K562 (cell line): ENCODE results near the gene TMEM101. TPM values are rescaled to one million over a fixed set of nuclear protein-coding genes. Genes with fewer than 3 reads are reported as not detected.

Experiments used
- DPF2 ChIP-seq: fragments of 450-650 bp; IDR thresholded peaks from 2 replicates; pipeline ENCODE4 v1.6.1; 2016
- FOXK2 ChIP-seq, 2 experiments: fragments of 450-650 bp; IDR thresholded peaks in 1 of 2; conservative IDR thresholded peaks in 1 of 2; 2 replicates each; pipeline ENCODE4 v1.6.1; 2016; ENCODE audit warnings: low read depth in 2 of 2, mild to moderate bottlenecking in 1 of 2
- GABPA ChIP-seq: fragments of 200-800 bp; sonication (Bioruptor generic); conservative IDR thresholded peaks from 2 replicates; pipeline ENCODE4 v1.6.1; 2016; ENCODE audit warnings: low read depth, missing genetic modification characterization, missing compliant biosample characterization
- HMG20A ChIP-seq: fragments of 450-650 bp; formaldehyde crosslinking; conservative IDR thresholded peaks from 2 replicates; pipeline ENCODE4 v1.4.0; 2020; ENCODE audit warnings: mild to moderate bottlenecking, mixed read lengths
- HOXB6 ChIP-seq: fragments of 250-450 bp; sonication (Bioruptor Pico); IDR thresholded peaks from 2 replicates; pipeline ENCODE4 v1.5.1; 2022; ENCODE audit warnings: mild to moderate bottlenecking, borderline replicate concordance
- MTF1 ChIP-seq: fragments of 250-450 bp; sonication (Bioruptor Pico); IDR thresholded peaks from 2 replicates; pipeline ENCODE4 v1.9.0; 2021; ENCODE audit warnings: moderate library complexity, mild to moderate bottlenecking, inconsistent platforms, borderline replicate concordance
- NFRKB ChIP-seq: fragments of 450-650 bp; IDR thresholded peaks from 2 replicates; pipeline ENCODE4 v1.6.1; 2016; ENCODE audit warnings: low read depth
- RNF2 ChIP-seq: sonication (generic); IDR thresholded peaks from 2 replicates; pipeline ENCODE4 v1.6.1; 2016
- SP1 ChIP-seq: sonication (generic); formaldehyde crosslinking; IDR thresholded peaks from 2 replicates; pipeline ENCODE4 v1.8.1; 2022; ENCODE audit warnings: mild to moderate bottlenecking, missing genetic modification reagents
- TAF15 ChIP-seq: fragments of 200-400 bp; formaldehyde crosslinking; IDR thresholded peaks from 2 replicates; pipeline ENCODE4 v1.6.1; 2017; ENCODE audit warnings: mild to moderate bottlenecking, low read depth, low read length, moderate library complexity
- XRCC3 ChIP-seq: fragments of 450-650 bp; IDR thresholded peaks from 2 replicates; pipeline ENCODE4 v1.6.1; 2017; ENCODE audit warnings: mild to moderate bottlenecking, moderate library complexity
- YY1 ChIP-seq, 3 experiments: IDR thresholded peaks; 2 replicates each; pipeline ENCODE4 v1.6.1; 2011; ENCODE audit warnings: low read length in 2 of 3, mild to moderate bottlenecking in 2 of 3, moderate library complexity in 2 of 3, borderline replicate concordance in 1 of 3, control low read depth in 1 of 3, low read depth in 1 of 3; ENCODE audit not compliant: insufficient read depth in 3 of 3, insufficient replicate concordance in 2 of 3, control insufficient read depth in 1 of 3, insufficient read length in 1 of 3; ENCODE audit errors: extremely low read depth in 1 of 3
- ZNF212 ChIP-seq: fragments of 450-650 bp; formaldehyde crosslinking; IDR thresholded peaks from 2 replicates; pipeline ENCODE4 v1.4.0; 2020; ENCODE audit warnings: mild to moderate bottlenecking
- ZNF324 ChIP-seq: fragments of 250-450 bp; sonication (Bioruptor Pico); IDR thresholded peaks from 2 replicates; pipeline ENCODE4 v1.4.0; 2020; ENCODE audit warnings: mild to moderate bottlenecking
- ZNF764 ChIP-seq: fragments of 250-450 bp; sonication (Bioruptor Pico); IDR thresholded peaks from 2 replicates; pipeline ENCODE4 v1.4.0; 2020; ENCODE audit warnings: low read depth, mild to moderate bottlenecking, moderate library complexity
- polyA plus RNA-seq, 8 experiments: library from polyadenylated mRNA; depleted of rRNA in 4 of 8; stranded (reverse) in 5 of 8; unstranded in 3 of 8; fragments of >200 nt; fragmentation: Nextera tagmentation in 2 of 8; fragmentation: Illumina TruSeq in 1 of 8; extraction: Ambion mirVana in 2 of 8; extraction: Trizol in 1 of 8; gene quantifications; 2 replicates each; pipeline versions ENCODE4 v1.2.1 to v1.2.3, GENCODE V29; 2011 to 2014; ENCODE audit warnings: inconsistent platforms in 1 of 8, missing spikeins in 1 of 8
- total RNA-seq, 7 experiments: library from RNA; depleted of rRNA in 6 of 7; stranded (reverse); fragments of >200 nt in 6 of 7; fragmentation: Illumina TruSeq in 2 of 7; extraction: Trizol in 2 of 7; gene quantifications; 2 replicates each; pipeline versions ENCODE4 v1.2.1 to v1.2.3, GENCODE V29; 2011 to 2021; ENCODE audit warnings: low replicate concordance in 1 of 7
- TF ChIP-seq, protein P1 (sequence below): fragments of 450-650 bp; IDR thresholded peaks from 2 replicates; pipeline ENCODE4 v1.6.1; 2016; ENCODE audit warnings: mild to moderate bottlenecking, moderate library complexity

TMEM101 gene
- total and polyA plus RNA-seq, 9 of the 15 experiments (the other 6 are each of a cell fraction or from before 2014, with no cell fraction given): 21.2 to 110 (median 37.8) TPM

DNA sequence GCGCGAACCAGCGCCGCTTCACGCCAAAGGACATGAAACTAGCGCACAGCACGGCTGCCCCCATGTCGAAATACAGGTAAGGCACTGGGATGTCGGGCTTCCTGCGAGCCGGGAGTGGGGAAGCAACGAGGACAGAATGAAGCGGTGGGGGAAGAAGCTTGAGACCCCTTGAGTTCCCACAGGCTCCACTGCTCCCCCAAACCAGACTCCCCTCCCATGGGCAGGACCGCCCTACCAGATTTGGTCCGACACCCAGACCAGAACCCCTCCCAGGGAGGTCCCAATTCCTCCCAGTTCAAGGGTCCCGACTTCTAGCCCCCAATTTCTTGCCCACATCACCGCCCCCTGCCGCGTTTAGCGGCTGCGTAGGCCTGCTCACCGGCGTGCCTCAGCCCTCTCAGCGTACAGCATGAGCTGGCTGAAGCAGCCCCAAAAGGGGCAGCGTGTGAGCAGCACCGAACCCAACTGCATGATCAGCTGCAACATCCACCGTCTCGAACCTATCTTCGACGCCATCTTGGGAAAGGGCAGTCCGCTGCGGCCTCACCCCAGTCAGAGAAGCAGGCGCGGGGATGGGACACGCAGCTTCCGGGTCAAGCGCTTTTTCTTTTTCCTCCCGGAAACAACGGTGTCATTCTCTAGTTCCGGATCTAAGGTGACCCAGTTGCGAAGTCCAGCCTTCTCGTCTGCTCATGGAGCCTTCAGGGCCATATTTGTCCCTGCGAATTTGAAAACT is at the start of gene TMEM101 (continued):
- TF ChIP-seq, protein P1, sequence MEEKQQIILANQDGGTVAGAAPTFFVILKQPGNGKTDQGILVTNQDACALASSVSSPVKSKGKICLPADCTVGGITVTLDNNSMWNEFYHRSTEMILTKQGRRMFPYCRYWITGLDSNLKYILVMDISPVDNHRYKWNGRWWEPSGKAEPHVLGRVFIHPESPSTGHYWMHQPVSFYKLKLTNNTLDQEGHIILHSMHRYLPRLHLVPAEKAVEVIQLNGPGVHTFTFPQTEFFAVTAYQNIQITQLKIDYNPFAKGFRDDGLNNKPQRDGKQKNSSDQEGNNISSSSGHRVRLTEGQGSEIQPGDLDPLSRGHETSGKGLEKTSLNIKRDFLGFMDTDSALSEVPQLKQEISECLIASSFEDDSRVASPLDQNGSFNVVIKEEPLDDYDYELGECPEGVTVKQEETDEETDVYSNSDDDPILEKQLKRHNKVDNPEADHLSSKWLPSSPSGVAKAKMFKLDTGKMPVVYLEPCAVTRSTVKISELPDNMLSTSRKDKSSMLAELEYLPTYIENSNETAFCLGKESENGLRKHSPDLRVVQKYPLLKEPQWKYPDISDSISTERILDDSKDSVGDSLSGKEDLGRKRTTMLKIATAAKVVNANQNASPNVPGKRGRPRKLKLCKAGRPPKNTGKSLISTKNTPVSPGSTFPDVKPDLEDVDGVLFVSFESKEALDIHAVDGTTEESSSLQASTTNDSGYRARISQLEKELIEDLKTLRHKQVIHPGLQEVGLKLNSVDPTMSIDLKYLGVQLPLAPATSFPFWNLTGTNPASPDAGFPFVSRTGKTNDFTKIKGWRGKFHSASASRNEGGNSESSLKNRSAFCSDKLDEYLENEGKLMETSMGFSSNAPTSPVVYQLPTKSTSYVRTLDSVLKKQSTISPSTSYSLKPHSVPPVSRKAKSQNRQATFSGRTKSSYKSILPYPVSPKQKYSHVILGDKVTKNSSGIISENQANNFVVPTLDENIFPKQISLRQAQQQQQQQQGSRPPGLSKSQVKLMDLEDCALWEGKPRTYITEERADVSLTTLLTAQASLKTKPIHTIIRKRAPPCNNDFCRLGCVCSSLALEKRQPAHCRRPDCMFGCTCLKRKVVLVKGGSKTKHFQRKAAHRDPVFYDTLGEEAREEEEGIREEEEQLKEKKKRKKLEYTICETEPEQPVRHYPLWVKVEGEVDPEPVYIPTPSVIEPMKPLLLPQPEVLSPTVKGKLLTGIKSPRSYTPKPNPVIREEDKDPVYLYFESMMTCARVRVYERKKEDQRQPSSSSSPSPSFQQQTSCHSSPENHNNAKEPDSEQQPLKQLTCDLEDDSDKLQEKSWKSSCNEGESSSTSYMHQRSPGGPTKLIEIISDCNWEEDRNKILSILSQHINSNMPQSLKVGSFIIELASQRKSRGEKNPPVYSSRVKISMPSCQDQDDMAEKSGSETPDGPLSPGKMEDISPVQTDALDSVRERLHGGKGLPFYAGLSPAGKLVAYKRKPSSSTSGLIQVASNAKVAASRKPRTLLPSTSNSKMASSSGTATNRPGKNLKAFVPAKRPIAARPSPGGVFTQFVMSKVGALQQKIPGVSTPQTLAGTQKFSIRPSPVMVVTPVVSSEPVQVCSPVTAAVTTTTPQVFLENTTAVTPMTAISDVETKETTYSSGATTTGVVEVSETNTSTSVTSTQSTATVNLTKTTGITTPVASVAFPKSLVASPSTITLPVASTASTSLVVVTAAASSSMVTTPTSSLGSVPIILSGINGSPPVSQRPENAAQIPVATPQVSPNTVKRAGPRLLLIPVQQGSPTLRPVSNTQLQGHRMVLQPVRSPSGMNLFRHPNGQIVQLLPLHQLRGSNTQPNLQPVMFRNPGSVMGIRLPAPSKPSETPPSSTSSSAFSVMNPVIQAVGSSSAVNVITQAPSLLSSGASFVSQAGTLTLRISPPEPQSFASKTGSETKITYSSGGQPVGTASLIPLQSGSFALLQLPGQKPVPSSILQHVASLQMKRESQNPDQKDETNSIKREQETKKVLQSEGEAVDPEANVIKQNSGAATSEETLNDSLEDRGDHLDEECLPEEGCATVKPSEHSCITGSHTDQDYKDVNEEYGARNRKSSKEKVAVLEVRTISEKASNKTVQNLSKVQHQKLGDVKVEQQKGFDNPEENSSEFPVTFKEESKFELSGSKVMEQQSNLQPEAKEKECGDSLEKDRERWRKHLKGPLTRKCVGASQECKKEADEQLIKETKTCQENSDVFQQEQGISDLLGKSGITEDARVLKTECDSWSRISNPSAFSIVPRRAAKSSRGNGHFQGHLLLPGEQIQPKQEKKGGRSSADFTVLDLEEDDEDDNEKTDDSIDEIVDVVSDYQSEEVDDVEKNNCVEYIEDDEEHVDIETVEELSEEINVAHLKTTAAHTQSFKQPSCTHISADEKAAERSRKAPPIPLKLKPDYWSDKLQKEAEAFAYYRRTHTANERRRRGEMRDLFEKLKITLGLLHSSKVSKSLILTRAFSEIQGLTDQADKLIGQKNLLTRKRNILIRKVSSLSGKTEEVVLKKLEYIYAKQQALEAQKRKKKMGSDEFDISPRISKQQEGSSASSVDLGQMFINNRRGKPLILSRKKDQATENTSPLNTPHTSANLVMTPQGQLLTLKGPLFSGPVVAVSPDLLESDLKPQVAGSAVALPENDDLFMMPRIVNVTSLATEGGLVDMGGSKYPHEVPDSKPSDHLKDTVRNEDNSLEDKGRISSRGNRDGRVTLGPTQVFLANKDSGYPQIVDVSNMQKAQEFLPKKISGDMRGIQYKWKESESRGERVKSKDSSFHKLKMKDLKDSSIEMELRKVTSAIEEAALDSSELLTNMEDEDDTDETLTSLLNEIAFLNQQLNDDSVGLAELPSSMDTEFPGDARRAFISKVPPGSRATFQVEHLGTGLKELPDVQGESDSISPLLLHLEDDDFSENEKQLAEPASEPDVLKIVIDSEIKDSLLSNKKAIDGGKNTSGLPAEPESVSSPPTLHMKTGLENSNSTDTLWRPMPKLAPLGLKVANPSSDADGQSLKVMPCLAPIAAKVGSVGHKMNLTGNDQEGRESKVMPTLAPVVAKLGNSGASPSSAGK: 0 out of 2 replicates have a peak, but pooled peaks have one; percentile 32
- no peak for TF ChIP-seq HMG20A (CRISPR knock-in tag)
- no peak for TF ChIP-seq TAF15
- TF ChIP-seq ZNF212 (CRISPR knock-in tag): no peak
- TF ChIP-seq DPF2: no peak
- peak; percentile 100 for TF ChIP-seq GABPA (tag)
- TF ChIP-seq XRCC3: no peak
- TF ChIP-seq HOXB6: no peak
- no peak for TF ChIP-seq ZNF764
- TF ChIP-seq NFRKB: peak; percentile 100
- no peak for TF ChIP-seq ZNF324
- peak in 1 of 2 experiments; percentile 39; a peak in 1 of 4 replicates for TF ChIP-seq FOXK2 (conservative IDR thresholded peaks at IDR 0.05 in 1 of 2, IDR thresholded peaks at IDR 0.05 in 1 of 2; ENCODE audit: low read depth in 2 of 2)
- 0 out of 2 replicates have a peak, but pooled peaks have one; percentile 41 for TF ChIP-seq RNF2
- peak; percentile 93 for TF ChIP-seq SP1 (CRISPR knock-in tag)
- no peak for TF ChIP-seq MTF1 (CRISPR knock-in tag)
- TF ChIP-seq YY1 (IDR thresholded peaks at IDR 0.05; ENCODE audit: borderline replicate concordance in 1 of 3, control insufficient read depth in 1 of 3, extremely low read depth in 1 of 3, insufficient read depth in 3 of 3, insufficient read length in 1 of 3, insufficient replicate concordance in 2 of 3, low read depth in 1 of 3, low read length in 2 of 3): peak; percentile 98 to 100 (median 100)
